ENCODE results near the gene ACHE. TPM values are rescaled to one million over a fixed set of nuclear protein-coding genes. Genes with fewer than 3 reads are reported as not detected.
A peak's percentile ranks its signal among the peaks of the same experiment; 100 is the strongest.

Gene ACHE
- total RNA-seq, 6 experiments from 2014 or later = 0.59 to 6.0 (median 3.0) TPM

DNA sequence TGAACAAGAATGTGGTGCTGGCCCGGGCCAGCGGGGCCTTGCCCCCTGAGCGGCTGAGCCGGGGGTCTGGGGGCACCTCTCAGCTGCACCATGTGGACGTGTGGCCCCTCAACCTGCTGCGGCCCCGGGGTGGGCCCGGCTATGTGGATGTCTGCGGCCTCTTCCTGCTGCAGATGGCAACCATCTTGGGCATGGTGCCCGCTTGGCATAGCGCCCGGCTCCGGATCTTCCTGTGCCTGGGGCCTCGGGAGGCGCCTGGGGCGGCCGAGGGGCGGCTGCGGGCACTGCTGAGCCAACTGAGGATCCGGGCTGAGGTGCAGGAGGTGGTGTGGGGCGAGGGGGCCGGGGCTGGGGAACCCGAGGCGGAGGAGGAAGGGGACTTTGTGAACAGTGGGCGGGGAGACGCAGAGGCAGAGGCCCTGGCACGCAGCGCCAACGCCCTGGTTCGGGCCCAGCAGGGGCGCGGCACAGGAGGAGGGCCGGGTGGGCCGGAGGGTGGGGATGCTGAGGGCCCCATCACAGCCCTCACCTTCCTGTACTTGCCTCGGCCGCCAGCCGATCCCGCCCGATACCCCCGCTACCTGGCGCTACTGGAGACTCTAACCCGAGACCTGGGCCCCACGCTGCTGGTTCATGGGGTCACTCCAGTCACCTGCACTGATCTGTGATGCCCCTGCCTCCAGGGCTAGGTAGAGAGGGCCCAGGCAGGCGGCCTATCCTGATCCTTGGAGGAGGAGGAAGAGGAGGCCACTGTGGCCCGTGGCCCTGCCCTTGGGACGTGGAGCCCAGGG, 29.6 kb downstream of the ACHE start:
- Histone ChIP-seq H3K4me3 (no peak overlapping the region), H3K27me3 (no peaks in the 10 kb centered on the region), H3K27ac (peak overlapping the region; percentile 95 to 99 (median 96)), H3K36me3 (peaks cover 0 to 11% (median 4%) of the 10 kb centered on the region in 4 donors), H3K4me1 (peaks cover 0 to 28% (median 9%) of the 10 kb centered on the region in 4 donors), H3K9me3 (no peaks in the 10 kb centered on the region)
- WGBS (ENCODE audit: insufficient coverage, low coverage, low lambda C conversion rate, missing lambda C conversion rate) = 25% methylated on average over 14 of the region's 46 CpGs
- peak in 1 of 3 donors; percentile 75 for DNase-seq
- intact Hi-C loops (cut with DNase I) = no loop called here
- no peak for ATAC-seq
- no peak for TF ChIP-seq POLR2A (IDR thresholded peaks at IDR 0.05)
- TF ChIP-seq, protein P1, sequence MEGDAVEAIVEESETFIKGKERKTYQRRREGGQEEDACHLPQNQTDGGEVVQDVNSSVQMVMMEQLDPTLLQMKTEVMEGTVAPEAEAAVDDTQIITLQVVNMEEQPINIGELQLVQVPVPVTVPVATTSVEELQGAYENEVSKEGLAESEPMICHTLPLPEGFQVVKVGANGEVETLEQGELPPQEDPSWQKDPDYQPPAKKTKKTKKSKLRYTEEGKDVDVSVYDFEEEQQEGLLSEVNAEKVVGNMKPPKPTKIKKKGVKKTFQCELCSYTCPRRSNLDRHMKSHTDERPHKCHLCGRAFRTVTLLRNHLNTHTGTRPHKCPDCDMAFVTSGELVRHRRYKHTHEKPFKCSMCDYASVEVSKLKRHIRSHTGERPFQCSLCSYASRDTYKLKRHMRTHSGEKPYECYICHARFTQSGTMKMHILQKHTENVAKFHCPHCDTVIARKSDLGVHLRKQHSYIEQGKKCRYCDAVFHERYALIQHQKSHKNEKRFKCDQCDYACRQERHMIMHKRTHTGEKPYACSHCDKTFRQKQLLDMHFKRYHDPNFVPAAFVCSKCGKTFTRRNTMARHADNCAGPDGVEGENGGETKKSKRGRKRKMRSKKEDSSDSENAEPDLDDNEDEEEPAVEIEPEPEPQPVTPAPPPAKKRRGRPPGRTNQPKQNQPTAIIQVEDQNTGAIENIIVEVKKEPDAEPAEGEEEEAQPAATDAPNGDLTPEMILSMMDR (IDR thresholded peaks at IDR 0.05) = no peak

DNA sequence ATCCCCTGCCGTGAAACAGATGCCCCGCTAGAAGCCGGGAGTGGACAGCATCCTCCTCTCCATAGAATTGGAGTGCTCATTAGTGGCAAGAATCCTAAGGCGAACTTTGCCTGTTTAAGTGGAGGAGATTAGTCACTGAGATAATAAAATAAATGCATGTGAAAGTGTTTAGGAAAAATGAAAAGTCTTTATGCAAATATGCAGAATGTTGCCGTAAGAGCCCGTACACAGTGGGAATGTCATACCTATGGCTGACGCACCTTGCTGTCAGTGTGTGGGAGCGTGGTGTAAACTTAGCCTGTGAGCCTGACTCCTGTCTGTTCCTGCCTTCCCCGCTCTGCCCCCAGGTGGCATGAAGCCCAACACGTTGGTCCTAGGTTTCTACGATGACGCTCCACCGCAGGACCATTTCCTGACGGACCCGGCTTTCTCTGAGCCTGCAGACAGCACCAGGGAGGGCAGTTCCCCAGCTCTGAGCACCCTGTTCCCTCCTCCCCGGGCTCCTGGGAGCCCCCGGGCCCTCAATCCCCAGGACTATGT, 30.2 kb downstream of the ACHE start:
- TF ChIP-seq, protein P1 (IDR thresholded peaks at IDR 0.05) = no peak
- TF ChIP-seq POLR2A (IDR thresholded peaks at IDR 0.05) = no peak
- Histone ChIP-seq H3K36me3 (peaks cover 0 to 4% (median 2%) of the 10 kb centered on the region in 4 donors), H3K9me3 (no peaks in the 10 kb centered on the region), H3K4me1 (peaks cover 0 to 28% (median 9%) of the 10 kb centered on the region in 4 donors), H3K27ac (no peak overlapping the region), H3K4me3 (no peak overlapping the region), H3K27me3 (no peaks in the 10 kb centered on the region)
- DNase-seq = no peak
- ATAC-seq = no peak
- WGBS (ENCODE audit: insufficient coverage, low coverage, low lambda C conversion rate, missing lambda C conversion rate) = 79% methylated on average over 5 of the region's 17 CpGs
- intact Hi-C loops (cut with DNase I) = no loop called here

DNA sequence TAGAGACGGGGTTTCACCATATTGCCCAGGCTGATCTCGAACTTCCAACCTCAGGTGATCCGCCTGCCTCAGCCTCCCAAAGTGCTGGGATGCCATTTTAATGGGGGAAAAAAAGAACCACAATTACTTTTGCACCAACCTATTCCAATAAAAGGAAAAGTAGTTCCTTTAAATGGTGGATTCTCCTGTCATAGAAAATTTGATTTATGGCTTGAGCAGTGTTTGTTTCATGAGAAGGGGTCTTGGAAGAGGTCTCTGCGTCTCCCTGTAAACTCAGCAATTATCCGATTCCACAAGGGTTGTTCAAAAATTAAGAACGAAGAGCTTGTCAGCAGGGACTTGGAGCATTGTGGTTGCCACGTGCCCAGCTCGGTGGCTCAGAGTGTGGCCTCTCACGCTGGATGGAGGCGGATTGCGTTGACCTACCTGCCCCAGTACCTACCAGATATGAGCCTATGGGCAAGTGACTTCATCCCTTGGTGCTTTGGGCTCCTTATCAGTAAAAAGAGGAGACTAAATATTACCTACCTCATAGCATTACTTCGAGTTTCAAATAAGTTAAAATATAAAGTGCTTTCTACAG, 31.3 kb downstream of the ACHE start:
- no peak overlapping the region for H3K4me3 ChIP-seq
- TF ChIP-seq, protein P1 (IDR thresholded peaks at IDR 0.05) = no peak
- no peak for TF ChIP-seq POLR2A (IDR thresholded peaks at IDR 0.05)
- DNase-seq (no peak), ATAC-seq (no peak)
- 76% methylated on average over 12 of the region's 12 CpGs for WGBS (ENCODE audit: insufficient coverage, low coverage, low lambda C conversion rate, missing lambda C conversion rate)
- intact Hi-C loops (cut with DNase I) = no loop called here
- peaks cover 0 to 6% (median 0%) of the 10 kb centered on the region in 4 donors for H3K36me3 ChIP-seq
- H3K27me3 ChIP-seq = no peaks in the 10 kb centered on the region
- no peak overlapping the region for H3K27ac ChIP-seq
- H3K9me3 ChIP-seq = no peaks in the 10 kb centered on the region
- H3K4me1 ChIP-seq = peaks cover 0 to 28% (median 9%) of the 10 kb centered on the region in 4 donors

DNA sequence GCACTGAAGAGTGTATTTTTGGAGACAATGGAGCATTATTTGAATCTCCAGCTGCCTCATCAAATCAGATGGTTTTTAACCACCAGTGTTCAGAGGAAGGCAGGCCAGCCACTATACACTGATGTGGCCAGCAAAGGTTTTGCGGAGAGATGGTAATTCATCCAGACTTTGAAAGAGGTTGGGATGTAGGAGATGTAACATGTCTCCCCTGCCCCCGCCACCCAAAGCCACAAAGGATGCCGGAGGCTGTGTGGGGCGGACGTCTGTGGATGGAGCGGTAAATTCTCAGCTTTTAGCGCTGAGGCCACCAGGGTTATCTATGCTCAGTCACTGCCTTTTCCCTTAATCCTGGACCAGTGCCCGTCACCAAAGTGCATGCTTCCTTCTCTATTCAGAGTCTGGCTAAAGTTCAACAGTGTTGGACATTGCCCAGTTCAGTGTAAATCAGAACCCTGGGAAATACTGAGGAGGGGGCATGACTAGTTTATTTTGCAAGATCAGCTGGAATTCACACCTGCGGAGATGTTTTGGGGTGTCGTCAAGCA, 32.2 kb downstream of the ACHE start:
- peak; percentile 67 to 73 (median 72) for ATAC-seq
- 7% methylated on average over 10 of the region's 10 CpGs for WGBS (ENCODE audit: insufficient coverage, low coverage, low lambda C conversion rate, missing lambda C conversion rate)

More for the DNA sequence above, 32.2 kb downstream of the ACHE start:
- peaks cover 0 to 6% (median 0%) of the 10 kb centered on the region in 4 donors for H3K36me3 ChIP-seq
- H3K27me3 ChIP-seq = no peaks in the 10 kb centered on the region
- intact Hi-C loops (cut with DNase I) = no loop called here
- TF ChIP-seq, protein P1 (IDR thresholded peaks at IDR 0.05) = no peak
- no peak for TF ChIP-seq POLR2A (IDR thresholded peaks at IDR 0.05)
- H3K9me3 ChIP-seq = no peaks in the 10 kb centered on the region
- no peak overlapping the region for H3K27ac ChIP-seq
- H3K4me3 ChIP-seq = no peak overlapping the region
- DNase-seq = peak; percentile 76 to 90 (median 81)
- peaks cover 0 to 24% (median 7%) of the 10 kb centered on the region in 4 donors for H3K4me1 ChIP-seq
